HepG2 (cell line): ENCODE results near the gene GALNT12. TPM values are rescaled to one million over a fixed set of nuclear protein-coding genes. Genes with fewer than 3 reads are reported as not detected.

Source experiments
- ATAC-seq: fragments of 200-7000 bp; cut with Tn5 transposase; 3 replicates; pipeline ENCODE4 v1.9.1; 2020; ENCODE audit warnings: mild to moderate bottlenecking, moderate library complexity
- BruUV-seq: library from RNA; stranded (reverse); fragments of 400-500 nt; replicated peaks from 2 replicates; lab custom pipeline; 2021; lab: Mats Ljungman, UMichigan
- CTCF ChIA-PET: fragments of 300-600 bp; formaldehyde crosslinking; extraction: SDS; loops from one replicate; lab custom pipeline; 2021; ENCODE audit warnings: low total read pairs, inconsistent platforms, low intra/inter-chr PET ratio; lab: Yijun Ruan, JAX
- POLR2A ChIA-PET: fragments of 350-600 bp; sonication (Branson Sonifier 250); formaldehyde crosslinking; loops from one replicate; lab custom pipeline; 2020; ENCODE audit warnings: antibody characterized with exemption, inconsistent platforms; lab: Yijun Ruan, JAX
- DNase-seq: peaks from one replicate; pipeline ENCODE4 v3.0.0-alpha.2; 2015; ENCODE audit warnings: low spot score
- FAIRE-seq: peaks from 3 replicates; lab custom pipeline; 2011; peaks lifted over from hg19 to GRCh38; lab: Jason Lieb, UNC
- H2AFZ ChIP-seq: one replicate; pipeline ENCODE4 v1.6.1; 2011; ENCODE audit warnings: low read length, inconsistent platforms
- H3K27ac ChIP-seq: fragments of 300-600 bp; 3 replicates; pipeline ENCODE4 v1.8.0; 2011; ENCODE audit warnings: mixed run types, mild to moderate bottlenecking, mixed read lengths, low read length, inconsistent platforms; ENCODE audit not compliant: insufficient read depth; ENCODE audit errors: extremely low read length
- H3K27me3 ChIP-seq, 2 experiments: fragments of 200-600 bp in 1 of 2; 2 replicates in 1 of 2; 3 replicates in 1 of 2; pipeline versions ENCODE4 v1.6.0 to v1.8.0; 2011; ENCODE audit warnings: low read length in 2 of 2, mild to moderate bottlenecking in 2 of 2, moderate library complexity in 2 of 2, inconsistent platforms in 1 of 2; ENCODE audit not compliant: insufficient read depth in 2 of 2, control insufficient read depth in 1 of 2
- H3K36me3 ChIP-seq, 2 experiments: fragments of 200-600 bp in 1 of 2; replicated peaks in 1 of 2; 2 replicates in 1 of 2; 3 replicates in 1 of 2; pipeline versions ENCODE4 v1.5.1 to v1.8.0; 2011; ENCODE audit warnings: low read length in 2 of 2, inconsistent platforms in 1 of 2; ENCODE audit not compliant: insufficient read depth in 2 of 2, control insufficient read depth in 1 of 2
- H3K4me1 ChIP-seq: 2 replicates; pipeline ENCODE4 v1.5.1; 2012; ENCODE audit warnings: low read length, inconsistent platforms; ENCODE audit not compliant: insufficient read depth
- H3K4me2 ChIP-seq: 2 replicates; pipeline ENCODE4 v1.6.0; 2011; ENCODE audit warnings: low read depth, low read length, inconsistent platforms
- H3K4me3 ChIP-seq, 3 experiments: fragments of 200-600 bp in 1 of 3; sonication (generic), shearing (Covaris generic) in 1 of 3; replicated peaks in 1 of 3; 2 replicates each; pipeline ENCODE4 v1.5.1; 2011 to 2016; ENCODE audit warnings: low read length in 3 of 3, inconsistent platforms in 2 of 3, low read depth in 2 of 3, mild to moderate bottlenecking in 2 of 3, control low read depth in 1 of 3, mixed read lengths in 1 of 3; ENCODE audit not compliant: insufficient read depth in 1 of 3
- H3K79me2 ChIP-seq: one replicate; pipeline ENCODE4 v1.6.1; 2011; ENCODE audit warnings: low read length, inconsistent platforms; ENCODE audit not compliant: insufficient read depth
- H3K9ac ChIP-seq: 2 replicates; pipeline ENCODE4 v1.6.0; 2011; ENCODE audit warnings: mild to moderate bottlenecking, low read depth, low read length, inconsistent platforms; ENCODE audit not compliant: insufficient read depth
- H3K9me3 ChIP-seq: 2 replicates; pipeline ENCODE4 v1.5.1; 2012; ENCODE audit warnings: mild to moderate bottlenecking, low read length
- H4K20me1 ChIP-seq: 2 replicates; pipeline ENCODE4 v1.6.0; 2011; ENCODE audit warnings: inconsistent platforms, mild to moderate bottlenecking, low read length, moderate library complexity; ENCODE audit not compliant: insufficient read depth
- CCDC6 ChIP-seq: sonication (generic); formaldehyde crosslinking; IDR thresholded peaks from 2 replicates; pipeline ENCODE4 v1.8.1; 2022; ENCODE audit warnings: mild to moderate bottlenecking, missing genetic modification reagents, moderate library complexity
- DPF2 ChIP-seq: sonication (generic); formaldehyde crosslinking; IDR thresholded peaks from 2 replicates; pipeline ENCODE4 v1.4.0; 2020; ENCODE audit warnings: mild to moderate bottlenecking, low read depth, missing genetic modification reagents, borderline replicate concordance
- ETV6 ChIP-seq: sonication (generic); formaldehyde crosslinking; conservative IDR thresholded peaks from 2 replicates; pipeline ENCODE4 v1.4.0; 2020; ENCODE audit warnings: missing genetic modification reagents
- HES4 ChIP-seq: sonication (generic); formaldehyde crosslinking; IDR thresholded peaks from 2 replicates; pipeline ENCODE4 v1.9.0; 2021; ENCODE audit warnings: mild to moderate bottlenecking, missing genetic modification reagents, borderline replicate concordance
- HOMEZ ChIP-seq: IDR thresholded peaks from 2 replicates; pipeline ENCODE4 v1.6.1; 2016; ENCODE audit warnings: low read depth
- KLF9 ChIP-seq: IDR thresholded peaks from 2 replicates; pipeline ENCODE4 v1.6.1; 2016; ENCODE audit warnings: low read depth
- TGIF2 ChIP-seq: IDR thresholded peaks from 2 replicates; pipeline ENCODE4 v1.6.1; 2016; ENCODE audit warnings: control low read depth, missing compliant biosample characterization
- ZNF382 ChIP-seq: sonication (generic); formaldehyde crosslinking; IDR thresholded peaks from 2 replicates; pipeline ENCODE4 v1.5.0; 2020; ENCODE audit warnings: missing genetic modification reagents, mild to moderate bottlenecking, borderline replicate concordance
- ZNF451 ChIP-seq: sonication (generic); formaldehyde crosslinking; IDR thresholded peaks from 2 replicates; pipeline ENCODE4 v1.5.0; 2020; ENCODE audit warnings: mild to moderate bottlenecking, missing genetic modification reagents
- ZNF607 ChIP-seq: sonication (generic); formaldehyde crosslinking; IDR thresholded peaks from 2 replicates; pipeline ENCODE4 v1.5.1; 2020; ENCODE audit warnings: missing genetic modification reagents, mild to moderate bottlenecking, borderline replicate concordance
- WGBS: methylation state at CpG from one replicate; pipeline ENCODE4 v1.1.6; 2017; ENCODE audit warnings: low lambda C conversion rate; 5-methylcytosine and 5-hydroxymethylcytosine counted together
- in situ Hi-C: cut with HindIII; loops from 2 replicates; pipeline ENCODE4 v1.10.0; 2017; ENCODE audit warnings: low pct_unique_long_range_greater_than_20kb; ENCODE audit not compliant: extremely low pct_ligation_motif_present
- intact Hi-C: fragments of 100-400 bp; cut with micrococcal nuclease; formaldehyde crosslinking; loops from one replicate; pipeline ENCODE4 v1.10.0; 2022; ENCODE audit not compliant: unreplicated experiment
- polyA plus RNA-seq, 8 experiments: library from polyadenylated mRNA; depleted of rRNA in 3 of 8; stranded (reverse) in 7 of 8; unstranded in 1 of 8; fragments of >200 nt; fragmentation: Illumina TruSeq in 4 of 8; extraction: Trizol in 4 of 8; gene quantifications; 2 replicates each; pipeline versions ENCODE4 v1.2.1 to v1.2.3, GENCODE V29; 2011 to 2016; ENCODE audit warnings: low read depth in 4 of 8, missing spikeins in 1 of 8, mixed read lengths in 1 of 8; ENCODE audit not compliant: insufficient read depth in 1 of 8
- total RNA-seq, 5 experiments: library from RNA; depleted of rRNA; stranded (reverse); fragments of >200 nt; fragmentation: Illumina TruSeq; extraction: Trizol; gene quantifications; 2 replicates each; pipeline ENCODE4 v1.2.3, GENCODE V29; 2016; ENCODE audit warnings: low read depth in 1 of 5
- TF ChIP-seq, protein P1 (sequence below): sonication (generic); formaldehyde crosslinking; IDR thresholded peaks from 2 replicates; pipeline ENCODE4 v1.4.0; 2020; ENCODE audit warnings: missing genetic modification reagents

GALNT12 gene
- total and polyA plus RNA-seq, 2 of the 13 experiments (the other 11 are each of a cell fraction or from before 2014, with no cell fraction given): 0.07 TPM; not detected in 1

GRCh38 chr9:98894761-98895160 is 87.3 kb downstream of the GALNT12 start:
- no peak overlapping the region for H3K4me3 ChIP-seq
- in situ Hi-C loops: no loop called here
- H3K4me1 ChIP-seq: no peaks in the 10 kb centered on the region
- ATAC-seq (no peak), FAIRE-seq (no peak), DNase-seq (no peak)
- CTCF ChIA-PET: no interaction called here
- H3K36me3 ChIP-seq: no peaks in the 10 kb centered on the region
- TF ChIP-seq, protein P1, sequence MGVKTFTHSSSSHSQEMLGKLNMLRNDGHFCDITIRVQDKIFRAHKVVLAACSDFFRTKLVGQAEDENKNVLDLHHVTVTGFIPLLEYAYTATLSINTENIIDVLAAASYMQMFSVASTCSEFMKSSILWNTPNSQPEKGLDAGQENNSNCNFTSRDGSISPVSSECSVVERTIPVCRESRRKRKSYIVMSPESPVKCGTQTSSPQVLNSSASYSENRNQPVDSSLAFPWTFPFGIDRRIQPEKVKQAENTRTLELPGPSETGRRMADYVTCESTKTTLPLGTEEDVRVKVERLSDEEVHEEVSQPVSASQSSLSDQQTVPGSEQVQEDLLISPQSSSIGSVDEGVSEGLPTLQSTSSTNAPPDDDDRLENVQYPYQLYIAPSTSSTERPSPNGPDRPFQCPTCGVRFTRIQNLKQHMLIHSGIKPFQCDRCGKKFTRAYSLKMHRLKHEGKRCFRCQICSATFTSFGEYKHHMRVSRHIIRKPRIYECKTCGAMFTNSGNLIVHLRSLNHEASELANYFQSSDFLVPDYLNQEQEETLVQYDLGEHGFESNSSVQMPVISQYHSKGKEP (CRISPR knock-in tag): no peak
- TF ChIP-seq KLF9 (CRISPR knock-in tag): no peak
- TF ChIP-seq HOMEZ (CRISPR knock-in tag): no peak
- no peak for TF ChIP-seq CCDC6
- TF ChIP-seq TGIF2 (CRISPR knock-in tag): no peak
- no peak overlapping the region for H3K9ac ChIP-seq
- peaks cover 0 to 4% of the 10 kb centered on the region in 2 experiments; a peak in 1 of 5 replicates for H3K27me3 ChIP-seq
- H3K27ac ChIP-seq: no peak overlapping the region
- no peaks in the 10 kb centered on the region for H4K20me1 ChIP-seq
- intact Hi-C loops: no loop called here
- H2AFZ ChIP-seq: no peak overlapping the region
- POLR2A ChIA-PET: no interaction called here
- no peaks in the 10 kb centered on the region for H3K79me2 ChIP-seq
- 61% methylated on average over 3 of the region's 3 CpGs for WGBS
- H3K4me2 ChIP-seq: no peak overlapping the region
- BruUV-seq: no TSS peak
- H3K9me3 ChIP-seq: no peaks in the 10 kb centered on the region

GRCh38 chr9:98896632-98897031 is 89.2 kb downstream of the GALNT12 start:
- DNase-seq (no peak), ATAC-seq (no peak), FAIRE-seq (no peak)
- no TSS peak for BruUV-seq
- TF ChIP-seq ZNF382 (CRISPR knock-in tag): no peak
- no peak for TF ChIP-seq ZNF607 (CRISPR knock-in tag)
- no peak for TF ChIP-seq DPF2 (CRISPR knock-in tag)
- no peak for TF ChIP-seq HES4 (CRISPR knock-in tag)
- no peak for TF ChIP-seq ZNF451 (CRISPR knock-in tag)
- TF ChIP-seq ETV6: no peak
- POLR2A ChIA-PET: no interaction called here
- Histone ChIP-seq H3K4me3 (no peak overlapping the region), H3K9me3 (no peaks in the 10 kb centered on the region), H3K36me3 (no peaks in the 10 kb centered on the region), H3K27ac (no peak overlapping the region), H3K4me1 (no peaks in the 10 kb centered on the region), H2AFZ (no peak overlapping the region), H3K9ac (no peak overlapping the region), H3K27me3 (peaks cover 0 to 4% of the 10 kb centered on the region in 2 experiments; a peak in 1 of 5 replicates), H3K79me2 (no peaks in the 10 kb centered on the region), H4K20me1 (no peaks in the 10 kb centered on the region), H3K4me2 (no peak overlapping the region)
- intact Hi-C loops (no loop called here), in situ Hi-C loops (no loop called here)
- 31% methylated on average over 2 of the region's 2 CpGs for WGBS
- CTCF ChIA-PET: no interaction called here
